Heart right ventricle (tissue), 16 donors: ENCODE results near the gene GPR108. TPM values are rescaled to one million over a fixed set of nuclear protein-coding genes. Genes with fewer than 3 reads are reported as not detected.

ENCODE experiments used
- ATAC-seq, 8 donors: fragments of 200-7000 bp; cut with Tn5 transposase; one replicate each; pipeline ENCODE4 v1.9.1; 2020; ENCODE audit warnings: mild to moderate bottlenecking in 8 of 8, moderate library complexity in 8 of 8, moderate number of reproducible peaks in 1 of 8
- DNase-seq, 2 donors: peaks; one replicate each; pipeline ENCODE4 v3.0.0-alpha.2; 2020
- H3K27ac ChIP-seq, 10 donors: fragments of 200-600 bp; sonication (generic) in 2 of 10; one replicate each; pipeline versions ENCODE4 v1.5.0 to v1.8.0; 2020 to 2022; ENCODE audit warnings: mild to moderate bottlenecking in 3 of 10
- H3K27me3 ChIP-seq, 7 donors: fragments of 200-600 bp; one replicate each; pipeline ENCODE4 v1.8.0; 2021 to 2022; ENCODE audit warnings: mild to moderate bottlenecking in 2 of 7
- H3K36me3 ChIP-seq, 9 donors: fragments of 200-600 bp; sonication (generic) in 1 of 9; one replicate each; pipeline versions ENCODE4 v1.5.0 to v1.8.0; 2020 to 2022; ENCODE audit warnings: mild to moderate bottlenecking in 2 of 9
- H3K4me1 ChIP-seq, 9 donors: fragments of 200-600 bp; sonication (generic) in 1 of 9; one replicate each; pipeline versions ENCODE4 v1.5.0 to v1.8.0; 2020 to 2022; ENCODE audit warnings: mild to moderate bottlenecking in 4 of 9
- H3K4me3 ChIP-seq, 10 donors: fragments of 200-600 bp; sonication (generic) in 2 of 10; one replicate each; pipeline versions ENCODE4 v1.5.0 to v1.8.0; 2020 to 2022; ENCODE audit warnings: mild to moderate bottlenecking in 7 of 10, moderate library complexity in 2 of 10
- H3K9me3 ChIP-seq, 11 donors: fragments of 200-600 bp in 10 of 11; sonication (generic) in 2 of 11; one replicate each; pipeline versions ENCODE4 v1.5.0 to v1.8.0; 2013 to 2022; ENCODE audit warnings: mild to moderate bottlenecking in 2 of 11, control low read depth in 1 of 11, moderate library complexity in 1 of 11
- WGBS, 2 donors: extraction: QIAGEN DNeasy Blood & Tissue Kit; methylation state at CpG; one replicate each; pipeline ENCODE4 v1.1.7; 2013; ENCODE audit warnings: inconsistent platforms in 1 of 2; 5-methylcytosine and 5-hydroxymethylcytosine counted together
- intact Hi-C, 10 donors: fragments of 100-400 bp; cut with DNase I; formaldehyde crosslinking; loops; one replicate each; pipeline versions ENCODE4 v1.11.1 to v1.14.2; 2022
- polyA plus RNA-seq, 2 donors: library from polyadenylated mRNA; stranded (reverse); fragments of 200-250 nt; gene quantifications; one replicate each; pipeline ENCODE4 v1.2.3, GENCODE V29; 2013
- total RNA-seq, 10 donors: library from RNA; stranded (reverse); fragmentation: NEBNext Ultra II Directional in 3 of 10; extraction: Animal tissue kit (Norgen Biotek cat#: 25700) in 3 of 10; gene quantifications; one replicate each; pipeline versions ENCODE4 v1.2.1 to v1.2.4, GENCODE V29; 2021 to 2023
- TF ChIP-seq, protein P1 (sequence below), 9 donors: fragments of 200-600 bp; sonication (generic) in 2 of 9; IDR thresholded peaks; one replicate each; pipeline versions ENCODE4 v1.5.0 to v1.8.0; 2021 to 2022; ENCODE audit warnings: antibody characterized with exemption in 9 of 9, mild to moderate bottlenecking in 5 of 9, moderate library complexity in 1 of 9
- donor health status: Arrhythmogenic right ventricular cardiomyopathy.
- donor health status: ischemic (EF 13 %, LVEDD 7.1; RV severe dilation, severe dysfunction).
- donor health status: healthy with polysubstance abuse.
- donor health status: DM: no; HTN: yes; CAD: no.
- donor health status: DM: no; HTN: no; CAD: no.
- donor health status: ischemic (EF 25% LVEDD 6.9; RV normal size, moderate dysfunction).
- donor health status: ischemic (EF 25% LVEDD 5.7; RV mildly dilated, moderate dysfunction).
- donor health status: healthy.
- donor health status: DM: yes; HTN: yes; CAD: no.
- donor health status: Ischemic cardiomyopathy.
- donor health status: ischemic (EF 35%, LVEDD 5.7; RV mildly dilated, moderate dysfunction).
- donor health status: nonischemic (EF 11% LVEDD 7.7; RV severe dilation, severe dysfunction).
- donor health status: DM: yes; HTN: yes; CAD: no.
- donor health status: PGD.
- donor health status: ischemic (EF 29% LVEDD 5.4; RV normal size, mild dysfunction).
- donor health status: nonischemic (EF 23%, LVEDD 6.1; RV moderate dilation, normal function).

GPR108 gene
- total and polyA plus RNA-seq, 12 donors, result 20.4 to 62.0 (median 23.5) TPM

DNA sequence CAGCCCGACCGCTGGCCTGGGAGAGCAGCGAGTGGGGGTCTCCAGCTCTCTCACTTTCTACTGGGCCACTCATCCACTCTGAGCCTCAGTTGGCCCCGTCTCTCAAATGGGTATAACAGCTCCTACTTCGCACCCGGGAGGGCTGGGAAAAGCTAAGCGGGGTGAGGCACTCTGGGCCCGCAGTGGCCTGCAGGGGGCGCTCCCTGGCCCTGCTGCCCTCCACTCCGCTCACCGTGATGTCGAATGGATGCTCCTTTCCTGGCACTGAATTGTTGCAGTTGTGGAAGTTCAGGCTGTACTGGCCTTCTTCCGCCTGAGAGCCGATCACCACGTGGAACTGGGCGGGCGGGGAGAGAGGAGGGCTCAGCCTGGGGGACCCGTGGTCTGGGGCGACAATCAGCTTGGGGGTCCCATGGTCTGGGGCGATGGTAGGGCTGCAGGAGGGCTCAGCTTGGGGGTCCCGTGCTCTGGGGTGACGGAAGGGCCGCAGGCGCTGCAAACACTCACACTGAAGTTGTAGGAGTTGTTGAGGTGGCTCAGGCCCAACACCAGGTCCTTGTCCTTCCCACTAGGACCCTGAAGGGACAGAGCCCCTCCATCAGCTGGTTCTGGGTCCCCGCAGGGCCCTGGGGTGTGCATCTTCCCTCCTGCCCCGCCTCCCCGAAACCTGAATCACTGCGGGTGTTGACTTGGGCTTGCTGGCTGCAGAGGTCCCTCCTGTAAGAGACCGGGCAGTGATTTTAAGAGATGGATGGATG lies 3.9 kb downstream of the GPR108 start:
- Histone ChIP-seq H3K27ac (no peak overlapping the region), H3K4me1 (peaks cover 5 to 35% (median 19%) of the 10 kb centered on the region in 9 donors), H3K4me3 (no peak overlapping the region), H3K9me3 (no peaks in the 10 kb centered on the region), H3K27me3 (no peaks in the 10 kb centered on the region), H3K36me3 (peaks cover 0 to 45% (median 9%) of the 10 kb centered on the region in 9 donors)
- TF ChIP-seq, protein P1, sequence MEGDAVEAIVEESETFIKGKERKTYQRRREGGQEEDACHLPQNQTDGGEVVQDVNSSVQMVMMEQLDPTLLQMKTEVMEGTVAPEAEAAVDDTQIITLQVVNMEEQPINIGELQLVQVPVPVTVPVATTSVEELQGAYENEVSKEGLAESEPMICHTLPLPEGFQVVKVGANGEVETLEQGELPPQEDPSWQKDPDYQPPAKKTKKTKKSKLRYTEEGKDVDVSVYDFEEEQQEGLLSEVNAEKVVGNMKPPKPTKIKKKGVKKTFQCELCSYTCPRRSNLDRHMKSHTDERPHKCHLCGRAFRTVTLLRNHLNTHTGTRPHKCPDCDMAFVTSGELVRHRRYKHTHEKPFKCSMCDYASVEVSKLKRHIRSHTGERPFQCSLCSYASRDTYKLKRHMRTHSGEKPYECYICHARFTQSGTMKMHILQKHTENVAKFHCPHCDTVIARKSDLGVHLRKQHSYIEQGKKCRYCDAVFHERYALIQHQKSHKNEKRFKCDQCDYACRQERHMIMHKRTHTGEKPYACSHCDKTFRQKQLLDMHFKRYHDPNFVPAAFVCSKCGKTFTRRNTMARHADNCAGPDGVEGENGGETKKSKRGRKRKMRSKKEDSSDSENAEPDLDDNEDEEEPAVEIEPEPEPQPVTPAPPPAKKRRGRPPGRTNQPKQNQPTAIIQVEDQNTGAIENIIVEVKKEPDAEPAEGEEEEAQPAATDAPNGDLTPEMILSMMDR (IDR thresholded peaks at IDR 0.05), result peak in 5 of 9 donors; percentile 5 to 45 (median 20)
- intact Hi-C loops, result loop anchor here in 5 of 10 donors (10.0 kb wide), 5 partner anchors 99 to 661 kb away; partner anchors contain the start of genes ALKBH7 (in 1 of the 5), PSPN (in 1 of the 5) and ZNF557 (in 1 of the 5)
- WGBS, 2 donors, result 88 to 95% methylated on average over 29 of the region's 29 CpGs
- no peak for DNase-seq
- ATAC-seq, result no peak

DNA sequence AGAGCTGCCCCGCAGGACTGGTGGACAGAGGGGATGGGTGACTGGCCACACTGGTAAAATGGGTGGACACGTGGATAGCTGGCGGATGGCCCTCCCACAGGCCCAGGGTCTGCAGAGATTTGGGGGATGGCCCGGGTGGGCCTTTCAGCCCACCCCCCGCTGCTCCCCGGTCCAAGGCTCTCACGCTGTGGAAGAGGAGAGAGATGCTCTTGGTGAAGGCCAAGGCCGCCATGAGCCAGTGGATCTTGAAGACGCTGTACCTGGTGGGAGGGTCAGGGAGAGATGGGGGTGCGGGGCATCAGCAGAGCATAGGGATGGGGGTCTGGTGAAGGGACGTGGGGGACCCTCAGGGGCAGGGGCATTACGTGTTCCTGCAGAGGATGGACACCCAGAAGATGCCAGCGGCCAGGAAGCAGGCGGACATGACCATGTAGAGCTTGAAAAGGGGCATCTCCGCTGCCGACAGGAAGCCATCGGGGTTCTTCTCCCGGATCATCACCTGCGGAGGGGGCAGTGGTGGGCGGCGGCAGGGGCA lies 4.5 kb downstream of the GPR108 start:
- TF ChIP-seq, protein P1 (IDR thresholded peaks at IDR 0.05), result no peak
- no peak for DNase-seq
- no peak overlapping the region for H3K27ac ChIP-seq
- no peaks in the 10 kb centered on the region for H3K27me3 ChIP-seq
- 92% methylated on average over 21 of the region's 21 CpGs for WGBS, 2 donors
- peaks cover under 1 to 35% (median 13%) of the 10 kb centered on the region in 9 donors for H3K4me1 ChIP-seq
- no peak overlapping the region for H3K4me3 ChIP-seq
- peaks cover 0 to 45% (median 9%) of the 10 kb centered on the region in 9 donors for H3K36me3 ChIP-seq
- H3K9me3 ChIP-seq, result no peaks in the 10 kb centered on the region
- intact Hi-C loops, result loop anchor here in 5 of 10 donors (10.0 kb wide), 5 partner anchors 98 to 662 kb away; partner anchors contain the start of genes ALKBH7 (in 1 of the 5), PSPN (in 1 of the 5) and ZNF557 (in 1 of the 5)
- no peak for ATAC-seq

DNA sequence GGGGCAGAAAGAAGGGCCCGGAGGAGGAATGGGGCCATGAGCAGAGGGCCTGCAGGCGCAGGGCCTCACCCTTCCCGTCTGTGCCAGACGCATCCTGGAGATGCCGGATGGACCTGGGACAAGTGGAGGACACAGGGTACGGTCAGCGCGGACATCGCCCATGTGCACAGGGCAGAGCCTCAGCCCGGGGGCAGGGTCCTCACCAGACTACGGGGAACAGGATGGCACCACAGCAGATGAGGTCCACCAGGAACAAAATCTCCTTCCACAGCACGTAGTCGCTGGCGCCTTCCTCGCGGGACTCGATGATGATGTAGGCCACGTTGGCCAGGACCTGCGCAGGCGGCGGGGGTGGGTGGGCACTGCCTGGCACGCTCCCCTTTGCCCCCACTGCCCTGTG lies 5.6 kb downstream of the GPR108 start:
- Histone ChIP-seq H3K9me3 (no peaks in the 10 kb centered on the region), H3K4me1 (peaks cover 0 to 36% (median 12%) of the 10 kb centered on the region in 9 donors), H3K36me3 (peaks cover 0 to 45% (median 9%) of the 10 kb centered on the region in 9 donors), H3K27ac (no peak overlapping the region), H3K27me3 (no peaks in the 10 kb centered on the region), H3K4me3 (no peak overlapping the region)
- WGBS, 2 donors, result 89 to 91% methylated on average over 22 of the region's 22 CpGs
- DNase-seq (no peak), ATAC-seq (no peak)
- intact Hi-C loops, result loop anchor here in 5 of 10 donors (10.0 kb wide), 5 partner anchors 97 to 663 kb away; partner anchors contain the start of genes ALKBH7 (in 1 of the 5), PSPN (in 1 of the 5) and ZNF557 (in 1 of the 5)
- TF ChIP-seq, protein P1 (IDR thresholded peaks at IDR 0.05), result no peak

DNA sequence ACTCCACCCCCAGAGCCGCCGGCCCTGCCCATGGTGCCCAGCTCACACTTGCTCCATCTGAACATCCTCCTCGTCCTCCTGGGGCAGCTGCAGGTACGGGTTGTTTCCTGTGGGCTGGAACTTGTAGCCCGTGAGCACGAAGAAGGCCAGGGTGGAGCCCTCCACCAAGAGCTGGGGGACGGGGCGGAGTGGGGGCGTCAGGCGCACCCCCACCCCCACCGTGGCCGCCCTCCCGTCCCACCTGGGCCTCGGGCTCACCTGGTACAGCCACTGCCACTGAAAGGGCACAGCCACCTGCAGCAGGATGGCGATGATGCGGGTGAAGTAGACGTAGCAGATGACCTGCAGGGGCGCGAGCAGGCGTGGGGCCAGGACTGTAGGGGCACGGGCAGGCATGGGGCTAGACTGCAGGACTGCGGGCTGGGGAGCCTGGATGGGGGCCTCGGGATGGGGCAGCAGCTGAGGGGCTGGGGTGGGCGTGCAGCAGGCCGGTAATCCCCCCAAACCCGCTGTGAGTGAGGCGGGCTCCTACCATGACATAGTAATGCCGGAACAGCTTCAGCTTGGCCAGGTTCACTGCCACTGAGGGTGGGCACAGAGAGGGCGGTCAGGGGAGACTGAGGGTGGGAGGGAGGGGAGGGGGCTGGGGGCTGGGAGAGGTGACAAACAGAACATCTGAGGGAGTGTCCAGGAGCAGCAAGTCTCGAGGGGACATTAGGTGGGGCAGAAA lies 6.3 kb downstream of the GPR108 start:
- 90 to 93% methylated on average over 26 to 30 of the region's 30 CpGs for WGBS, 2 donors
- ATAC-seq (no peak), DNase-seq (no peak)
- Histone ChIP-seq H3K9me3 (no peaks in the 10 kb centered on the region), H3K27ac (no peak overlapping the region), H3K27me3 (peaks cover 0 to 4% (median 0%) of the 10 kb centered on the region in 7 donors), H3K4me1 (peaks cover 0 to 32% (median 7%) of the 10 kb centered on the region in 9 donors), H3K4me3 (no peak overlapping the region), H3K36me3 (peaks cover 0 to 45% (median 9%) of the 10 kb centered on the region in 9 donors)
- TF ChIP-seq, protein P1 (IDR thresholded peaks at IDR 0.05), result no peak
- intact Hi-C loops, result loop anchor here in 5 of 10 donors (1.0 to 10.0 kb wide), 6 partner anchors 28 to 664 kb away; partner anchors contain the start of genes ALKBH7 (in 1 of the 5), PSPN (in 1 of the 5) and ZNF557 (in 1 of the 5)
